ENCODE measurements around the gene ADCY6. TPM values are rescaled to one million over a fixed set of nuclear protein-coding genes. Genes with fewer than 3 reads are reported as not detected.

ADCY6 gene
- polyA plus RNA-seq, 3 donors = 0.03 to 0.29 TPM; not detected in 1

GRCh38 chr12:48787791-48788523 is 932 bp downstream of the ADCY6 start:
- DNase-seq = peak in 1 of 3 donors; percentile 1
- 53% methylated on average over 3 of the region's 11 CpGs for WGBS (ENCODE audit: insufficient coverage)
- Mint-ChIP-seq H3K4me3 (peak overlapping the region; percentile 85 to 98), H3K27me3 (ENCODE audit: low read depth in 3 of 3) (peaks cover 30 to 47% (median 45%) of the 10 kb centered on the region in 3 donors), H3K27ac (peak overlapping the region in 1 of 7 donors; percentile 36), H3K36me3 (peaks cover 2 to 3% of the 10 kb centered on the region in 2 donors), H3K4me1 (peaks cover 11% of the 10 kb centered on the region), H3K9me3 (peaks cover 0 to 9% (median 5%) of the 10 kb centered on the region in 7 donors)
- Histone ChIP-seq H3K36me3 (replicated peaks in 1 of 2; ENCODE audit: control insufficient read depth in 1 of 2, insufficient read depth in 2 of 2, low read length in 2 of 2) (no peaks in the 10 kb centered on the region), H3K9ac (ENCODE audit: insufficient read depth, low read length, poor library complexity, severe bottlenecking) (peak overlapping the region; percentile 15), H3K4me2 (replicated peaks; ENCODE audit: extremely low read depth, low read length, poor library complexity, severe bottlenecking) (peak overlapping the region; percentile 80), H3K79me2 (ENCODE audit: insufficient read depth, low read length) (no peaks in the 10 kb centered on the region), H3K27me3 (ENCODE audit: control insufficient read depth in 2 of 2, insufficient read depth in 2 of 2, low read length in 2 of 2) (peaks cover 11 to 33% of the 10 kb centered on the region in 2 donors), H3K27ac (ENCODE audit: low read depth in 1 of 2, low read length in 2 of 2) (no peak overlapping the region), H4K20me1 (ENCODE audit: insufficient read depth, low read length) (no peaks in the 10 kb centered on the region), H3K4me1 (ENCODE audit: control insufficient read depth in 1 of 2, insufficient read depth in 2 of 2, low read length in 2 of 2) (peaks cover 10 to 12% of the 10 kb centered on the region in 2 donors), H2AFZ (ENCODE audit: insufficient read depth, low read depth, low read length, poor library complexity, severe bottlenecking) (peak overlapping the region; percentile 79), H3K4me3 (replicated peaks in 1 of 3; ENCODE audit: low read depth in 2 of 3, low read length in 3 of 3) (peak overlapping the region in 2 of 3 experiments; percentile 50 to 70), H3K9me3 (replicated peaks in 1 of 2; ENCODE audit: control insufficient read depth in 1 of 2, insufficient read depth in 1 of 2, low read length in 2 of 2) (no peaks in the 10 kb centered on the region)
- intact Hi-C loops (cut with micrococcal nuclease) = no loop called here
- TF ChIP-seq, protein P1, sequence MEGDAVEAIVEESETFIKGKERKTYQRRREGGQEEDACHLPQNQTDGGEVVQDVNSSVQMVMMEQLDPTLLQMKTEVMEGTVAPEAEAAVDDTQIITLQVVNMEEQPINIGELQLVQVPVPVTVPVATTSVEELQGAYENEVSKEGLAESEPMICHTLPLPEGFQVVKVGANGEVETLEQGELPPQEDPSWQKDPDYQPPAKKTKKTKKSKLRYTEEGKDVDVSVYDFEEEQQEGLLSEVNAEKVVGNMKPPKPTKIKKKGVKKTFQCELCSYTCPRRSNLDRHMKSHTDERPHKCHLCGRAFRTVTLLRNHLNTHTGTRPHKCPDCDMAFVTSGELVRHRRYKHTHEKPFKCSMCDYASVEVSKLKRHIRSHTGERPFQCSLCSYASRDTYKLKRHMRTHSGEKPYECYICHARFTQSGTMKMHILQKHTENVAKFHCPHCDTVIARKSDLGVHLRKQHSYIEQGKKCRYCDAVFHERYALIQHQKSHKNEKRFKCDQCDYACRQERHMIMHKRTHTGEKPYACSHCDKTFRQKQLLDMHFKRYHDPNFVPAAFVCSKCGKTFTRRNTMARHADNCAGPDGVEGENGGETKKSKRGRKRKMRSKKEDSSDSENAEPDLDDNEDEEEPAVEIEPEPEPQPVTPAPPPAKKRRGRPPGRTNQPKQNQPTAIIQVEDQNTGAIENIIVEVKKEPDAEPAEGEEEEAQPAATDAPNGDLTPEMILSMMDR (IDR thresholded peaks at IDR 0.05) = no peak

- WGBS (ENCODE audit: insufficient coverage) = 77% methylated on average over 6 of the region's 7 CpGs
- no peaks in the 10 kb centered on the region for H4K20me1 ChIP-seq (ENCODE audit: insufficient read depth, low read length)
- DNase-seq = no peak
- no peak overlapping the region for H3K4me2 ChIP-seq (replicated peaks; ENCODE audit: extremely low read depth, low read length, poor library complexity, severe bottlenecking)
- Mint-ChIP-seq H3K4me3 (no peak overlapping the region), H3K27me3 (ENCODE audit: low read depth in 3 of 3) (peaks cover 29 to 47% (median 45%) of the 10 kb centered on the region in 3 donors), H3K9me3 (peaks cover 0 to 9% (median 5%) of the 10 kb centered on the region in 7 donors), H3K4me1 (peaks cover 11% of the 10 kb centered on the region), H3K27ac (peak overlapping the region in 1 of 7 donors; percentile 48), H3K36me3 (peaks cover 2 to 3% of the 10 kb centered on the region in 2 donors)
- TF ChIP-seq, protein P1 (IDR thresholded peaks at IDR 0.05) = no peak
- H3K4me3 ChIP-seq (replicated peaks in 1 of 3; ENCODE audit: low read depth in 2 of 3, low read length in 3 of 3) = no peak overlapping the region
- H3K4me1 ChIP-seq (ENCODE audit: control insufficient read depth in 1 of 2, insufficient read depth in 2 of 2, low read length in 2 of 2) = peaks cover 10 to 12% of the 10 kb centered on the region in 2 donors
- H3K36me3 ChIP-seq (replicated peaks in 1 of 2; ENCODE audit: control insufficient read depth in 1 of 2, insufficient read depth in 2 of 2, low read length in 2 of 2) = no peaks in the 10 kb centered on the region
- no peaks in the 10 kb centered on the region for H3K9me3 ChIP-seq (replicated peaks in 1 of 2; ENCODE audit: control insufficient read depth in 1 of 2, insufficient read depth in 1 of 2, low read length in 2 of 2)
- no peaks in the 10 kb centered on the region for H3K79me2 ChIP-seq (ENCODE audit: insufficient read depth, low read length)
- no peak overlapping the region for H3K9ac ChIP-seq (ENCODE audit: insufficient read depth, low read length, poor library complexity, severe bottlenecking)
- H3K27me3 ChIP-seq (ENCODE audit: control insufficient read depth in 2 of 2, insufficient read depth in 2 of 2, low read length in 2 of 2) = peaks cover 11 to 33% of the 10 kb centered on the region in 2 donors
- H3K27ac ChIP-seq (ENCODE audit: low read depth in 1 of 2, low read length in 2 of 2) = no peak overlapping the region
- intact Hi-C loops (cut with micrococcal nuclease) = no loop called here
- H2AFZ ChIP-seq (ENCODE audit: insufficient read depth, low read depth, low read length, poor library complexity, severe bottlenecking) = no peak overlapping the region
Observed at GRCh38 chr12:48786591-48787544, 2.0 kb downstream of the ADCY6 start.

Data from CD14-positive monocyte (primary cell).